PC-3 (cell line): ENCODE results near the gene FBXO27.

Experiments used
- CTCF ChIP-seq: fragments of 300-600 bp; sonication (generic); conservative IDR thresholded peaks from 2 replicates; pipeline ENCODE4 v1.5.1; 2017; ENCODE audit warnings: antibody characterized with exemption, low read depth, mild to moderate bottlenecking, low read length
- EZH2 ChIP-seq: fragments of 300-600 bp; sonication (generic); IDR thresholded peaks from one replicate; pipeline ENCODE4 v1.6.1; 2017; ENCODE audit warnings: antibody characterized with exemption, mild to moderate bottlenecking, low read length; ENCODE audit not compliant: unreplicated experiment
- EZH2phosphoT487 ChIP-seq: fragments of 300-600 bp; sonication (generic); IDR thresholded peaks from 2 replicates; pipeline ENCODE4 v1.6.1; 2018; ENCODE audit warnings: mild to moderate bottlenecking, antibody characterized with exemption, low read length, borderline replicate concordance

- TF ChIP-seq CTCF (no peak), EZH2phosphoT487 (no peak), EZH2 (no peak)
These were observed 13.2 kb upstream of the FBXO27 start for GRCh38 chr19:39045506-39045905.
